ENCODE data around the gene CLDND2. TPM values are rescaled to one million over a fixed set of nuclear protein-coding genes. Genes with fewer than 3 reads are reported as not detected.

The CLDND2 gene
- total RNA-seq, 1 donor from 2014 or later = not detected

- no peak for DNase-seq (ENCODE audit: low read depth in 2 of 2)
These were observed 14.1 kb downstream of the CLDND2 start for GRCh38 chr19:51354742-51355148.

DNA sequence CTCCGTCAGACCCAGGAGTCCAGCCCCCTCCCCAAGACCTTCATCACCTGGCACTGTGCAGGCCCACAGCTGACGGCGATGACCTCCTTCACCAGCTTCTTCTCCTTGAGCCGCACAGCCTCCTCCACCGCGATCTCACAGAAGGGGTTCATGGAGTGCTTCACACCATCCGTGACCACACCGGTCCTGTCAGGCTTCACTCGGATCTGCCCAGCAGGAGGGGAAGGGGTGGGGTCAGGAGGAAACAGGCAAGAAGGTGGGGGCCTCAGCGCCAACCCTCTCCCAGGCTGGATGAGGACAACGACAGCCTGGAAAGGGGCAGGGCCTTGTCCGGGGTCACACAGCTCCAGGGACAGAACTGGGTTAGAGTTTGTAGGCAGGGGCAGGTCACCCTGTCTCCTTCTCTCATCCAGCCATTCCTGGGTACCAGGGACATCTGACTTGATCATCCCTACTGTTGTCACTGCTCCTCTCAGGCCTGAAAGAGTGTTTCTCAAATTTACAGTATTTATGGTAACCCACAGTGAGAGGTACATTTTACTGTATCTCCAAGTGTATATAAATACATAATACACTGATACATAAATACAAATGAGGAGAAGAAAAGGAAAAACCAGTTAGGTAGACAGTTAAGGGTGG, 14.6 kb downstream of the CLDND2 start:
- DNase-seq (ENCODE audit: low read depth in 2 of 2) = no peak

- no peak for DNase-seq (ENCODE audit: low read depth in 2 of 2)
These were observed 15.9 kb downstream of the CLDND2 start for GRCh38 chr19:51352783-51353360.

DNA sequence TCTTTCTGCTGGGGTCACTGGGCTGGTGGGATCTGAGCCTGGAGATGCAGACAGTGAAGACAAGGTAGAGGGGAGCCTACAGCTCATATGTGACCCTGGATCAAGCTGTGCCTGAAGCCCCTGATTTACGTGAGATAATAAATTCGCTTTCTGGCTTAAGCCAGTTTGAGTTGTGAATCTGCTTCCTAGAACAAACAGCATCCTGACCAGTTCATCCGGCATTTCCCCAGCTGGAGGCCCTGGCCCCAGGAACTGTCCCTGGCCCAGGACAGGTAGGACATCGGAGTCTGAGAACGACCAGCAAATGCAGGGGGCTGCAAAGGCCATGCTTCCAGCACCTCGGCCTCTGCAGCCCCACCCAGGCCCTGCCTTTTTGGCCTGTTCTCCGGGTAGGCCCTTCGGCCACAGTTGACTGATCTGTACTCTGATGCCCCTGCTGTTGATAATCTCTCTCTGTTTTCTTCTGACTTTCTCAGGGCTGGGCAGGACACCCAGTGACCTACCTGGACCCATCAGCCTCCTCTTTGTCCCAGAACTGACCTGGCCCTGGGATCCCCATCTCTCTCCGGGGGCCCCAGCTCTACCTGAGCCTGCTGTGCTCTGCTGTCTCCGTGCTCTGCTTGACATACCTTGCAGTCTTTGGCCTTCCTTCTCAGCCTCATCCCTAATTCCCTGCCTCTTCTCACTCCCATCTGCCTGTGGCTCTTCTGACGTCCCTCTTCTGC, 17.4 kb downstream of the CLDND2 start:
- DNase-seq (ENCODE audit: low read depth in 2 of 2) = no peak

- DNase-seq (ENCODE audit: low read depth in 2 of 2) = no peak
These were observed 21.4 kb downstream of the CLDND2 start for GRCh38 chr19:51347209-51347928.

DNA sequence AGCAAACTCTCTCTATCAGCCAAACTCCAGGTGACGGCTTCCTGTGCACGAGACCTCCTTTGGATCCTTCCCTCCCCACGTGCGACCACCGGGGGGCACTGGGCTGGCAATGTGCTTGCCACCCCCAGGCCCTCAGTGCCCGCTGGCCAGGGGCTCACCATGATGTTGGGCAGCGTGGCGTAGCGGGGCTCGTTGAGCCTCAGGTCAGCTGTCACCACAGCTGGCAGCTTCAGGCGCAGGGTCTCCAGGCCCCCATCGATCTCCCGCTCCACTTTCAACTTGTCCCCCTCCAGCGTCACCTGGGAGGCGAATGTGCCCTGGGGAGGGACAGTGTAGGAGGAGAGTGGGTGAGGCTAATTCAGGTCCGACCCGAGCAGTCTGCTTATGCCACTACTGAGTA, 22.1 kb downstream of the CLDND2 start:
- no peak for DNase-seq (ENCODE audit: low read depth in 2 of 2)

GRCh38 chr19:51345076-51345620, 23.7 kb downstream of the CLDND2 start:
- DNase-seq (ENCODE audit: low read depth in 2 of 2) = no peak

DNA sequence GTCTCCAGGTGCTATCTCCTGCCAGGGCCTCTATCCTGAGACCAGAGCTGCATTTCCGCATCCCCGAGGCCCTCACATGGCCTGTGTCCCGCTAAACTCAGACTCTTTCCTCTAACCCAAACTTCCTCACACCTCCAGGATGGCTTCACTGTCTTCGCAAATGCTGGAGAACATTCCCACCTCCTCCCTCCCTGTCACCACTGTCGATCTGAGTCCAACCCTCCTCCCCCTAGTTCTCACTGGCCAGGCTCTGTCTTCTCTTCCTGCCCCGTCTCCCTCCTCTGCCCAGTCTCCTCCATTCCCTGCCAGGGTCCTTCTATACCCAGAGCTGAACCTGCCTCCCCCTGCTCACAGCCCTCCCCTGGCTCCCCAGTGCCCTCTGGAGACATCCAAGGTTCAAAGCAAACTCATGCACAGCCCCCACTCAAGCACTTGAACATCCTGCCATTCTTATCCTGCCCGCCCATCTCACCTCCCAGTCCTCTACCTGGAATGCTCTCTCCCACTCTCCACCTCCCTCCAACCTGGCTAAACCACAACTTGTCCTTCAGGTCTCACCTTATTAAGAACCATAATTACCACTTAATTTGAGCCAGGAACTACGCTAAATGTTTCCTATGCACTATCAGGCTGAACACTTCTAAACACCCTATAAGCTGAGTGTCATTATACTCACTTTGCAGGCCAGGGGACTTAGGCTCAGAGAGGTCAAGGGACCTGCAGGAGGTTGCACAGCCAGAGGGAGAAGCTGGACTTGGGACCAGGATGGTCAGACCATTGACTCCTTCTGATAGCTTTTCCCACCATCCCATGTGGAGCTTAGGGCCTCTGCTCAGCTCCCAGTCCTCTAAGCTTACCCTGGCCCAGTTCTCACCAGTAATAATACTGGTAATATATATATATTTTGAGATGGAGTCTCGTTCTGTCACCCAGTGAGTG, 25.9 kb downstream of the CLDND2 start:
- no peak for DNase-seq (ENCODE audit: low read depth in 2 of 2)

DNA sequence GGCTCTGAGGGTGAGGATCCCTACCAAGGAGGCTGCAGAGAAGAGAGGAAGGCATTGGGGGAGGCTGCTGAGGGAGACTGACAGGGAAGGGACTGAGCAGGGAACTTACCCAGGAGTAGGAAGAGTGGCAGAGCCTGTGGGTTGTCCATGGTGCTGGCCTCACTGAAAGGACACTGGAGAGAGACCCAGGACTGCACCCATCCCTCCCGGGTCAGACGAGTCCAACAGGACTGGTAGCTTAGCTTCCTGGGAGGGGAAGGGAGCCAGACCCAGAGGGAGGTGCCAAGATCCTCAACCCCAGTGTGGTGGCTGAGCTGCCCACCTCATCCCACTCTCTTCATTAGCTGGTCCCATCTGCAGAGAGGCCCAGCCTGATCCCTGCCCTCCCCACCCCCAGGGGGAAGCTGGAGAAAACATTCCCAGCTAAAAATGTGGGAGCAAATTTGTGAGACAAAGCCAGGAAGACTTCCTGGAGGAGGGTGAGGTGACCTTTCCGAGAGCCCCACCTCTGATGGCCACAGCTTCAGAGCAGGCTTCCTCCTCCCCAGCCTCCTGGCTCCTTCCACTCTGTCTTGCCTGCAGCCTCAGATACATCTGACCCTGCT, 26.7 kb downstream of the CLDND2 start, which contains the start of gene VSIG10L:
Gene VSIG10L (minus strand): TSS at position 164 of the 605 bp plus-strand sequence. CDS start 15 bp downstream, at position 149.
- DNase-seq (ENCODE audit: low read depth in 2 of 2) = no peak

DNA sequence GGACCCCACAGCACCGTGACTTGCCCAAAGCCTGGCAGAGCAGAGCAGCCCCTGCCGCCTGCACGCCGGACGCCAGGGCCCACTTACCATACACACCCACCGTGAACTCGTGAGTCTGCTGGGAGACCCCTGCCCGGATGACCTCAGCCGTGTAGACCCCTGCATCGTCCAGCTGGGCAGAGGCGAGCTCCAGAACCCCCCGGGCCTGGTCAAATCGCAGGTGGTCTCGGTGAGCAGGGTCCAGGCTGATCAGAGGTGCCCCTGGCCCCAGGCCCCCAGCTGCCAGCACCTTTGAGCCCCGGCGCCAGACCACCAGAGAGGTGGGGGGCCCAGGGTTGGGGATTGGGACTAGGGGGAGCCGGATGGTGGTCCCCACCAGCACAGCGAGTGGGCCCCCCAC, 27.7 kb downstream of the CLDND2 start:
- no peak for DNase-seq (ENCODE audit: low read depth in 2 of 2)

DNA sequence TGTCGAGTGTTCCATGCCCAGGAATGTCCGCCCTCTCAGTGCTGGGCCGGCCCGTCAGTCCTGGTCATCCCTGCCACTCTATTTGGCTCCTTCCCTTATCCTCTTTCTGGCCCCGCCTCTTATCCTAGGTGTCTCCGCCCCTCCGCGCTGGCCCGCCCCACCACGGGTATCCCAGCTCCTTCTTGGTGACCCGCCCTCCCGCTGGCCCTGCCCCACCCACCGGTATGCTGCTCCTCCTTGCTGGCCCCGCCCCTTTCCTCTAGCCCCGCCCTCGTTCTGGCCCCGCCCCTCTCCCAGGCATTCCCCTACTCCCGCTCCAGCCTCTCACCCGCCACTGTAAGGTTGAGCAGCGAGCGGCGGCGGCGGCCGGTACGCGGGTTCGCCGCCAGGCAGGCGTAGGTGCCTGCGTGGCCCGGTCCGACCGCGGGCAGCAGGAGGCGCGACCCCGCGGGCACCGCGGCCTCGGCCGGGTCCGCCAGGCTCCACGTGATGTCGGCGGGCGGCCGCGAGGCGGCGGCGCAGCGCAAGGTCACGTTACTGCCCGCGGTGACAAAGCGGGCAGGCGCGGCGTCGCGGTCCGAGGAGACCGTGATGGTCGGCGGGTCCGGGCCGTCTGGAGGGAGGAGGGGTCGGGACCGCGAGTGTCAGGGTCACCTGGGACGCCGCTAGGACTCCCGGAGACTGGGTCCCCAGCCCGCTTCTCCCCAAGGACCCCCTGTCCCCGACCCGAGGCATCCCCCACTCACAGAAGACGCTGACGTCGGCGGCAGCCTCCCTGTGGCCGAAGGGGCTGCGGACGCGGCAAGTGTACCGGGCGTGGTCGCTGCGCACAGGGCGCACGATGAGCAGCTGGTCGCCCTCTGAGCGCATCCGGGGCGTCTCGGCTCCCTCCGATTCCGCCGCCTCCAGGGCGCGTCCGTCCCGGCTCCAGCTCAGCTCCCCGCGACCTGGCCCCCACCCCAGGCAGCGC, 28.8 kb downstream of the CLDND2 start:
- DNase-seq (ENCODE audit: low read depth in 2 of 2) = peak; percentile 76 to 98

DNA sequence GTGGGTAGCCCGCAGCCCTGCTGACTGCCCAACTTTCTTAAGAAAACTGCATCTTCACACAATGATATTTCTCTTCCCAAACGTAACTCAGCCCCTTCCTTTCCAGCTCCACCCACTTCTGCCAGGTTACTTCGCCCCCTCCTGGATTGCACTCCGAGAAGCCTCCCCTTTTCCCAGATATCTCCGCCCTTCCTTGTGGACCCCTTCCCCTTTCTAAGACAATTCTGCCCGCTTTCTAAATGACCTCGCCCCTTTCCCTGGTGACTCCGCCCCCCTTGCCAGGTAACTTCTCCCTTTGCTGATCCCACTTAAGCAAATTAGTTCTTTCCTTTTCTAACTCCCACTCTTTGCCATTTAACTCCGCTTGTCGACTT, 29.5 kb downstream of the CLDND2 start:
- DNase-seq (ENCODE audit: low read depth in 2 of 2) = no peak

- peak; percentile 31 to 75 for DNase-seq (ENCODE audit: low read depth in 2 of 2)
These were observed 30.1 kb downstream of the CLDND2 start for GRCh38 chr19:51338563-51339312.

GRCh38 chr19:51337861-51338562, 30.8 kb downstream of the CLDND2 start:
- DNase-seq (ENCODE audit: low read depth in 2 of 2) = no peak

DNA sequence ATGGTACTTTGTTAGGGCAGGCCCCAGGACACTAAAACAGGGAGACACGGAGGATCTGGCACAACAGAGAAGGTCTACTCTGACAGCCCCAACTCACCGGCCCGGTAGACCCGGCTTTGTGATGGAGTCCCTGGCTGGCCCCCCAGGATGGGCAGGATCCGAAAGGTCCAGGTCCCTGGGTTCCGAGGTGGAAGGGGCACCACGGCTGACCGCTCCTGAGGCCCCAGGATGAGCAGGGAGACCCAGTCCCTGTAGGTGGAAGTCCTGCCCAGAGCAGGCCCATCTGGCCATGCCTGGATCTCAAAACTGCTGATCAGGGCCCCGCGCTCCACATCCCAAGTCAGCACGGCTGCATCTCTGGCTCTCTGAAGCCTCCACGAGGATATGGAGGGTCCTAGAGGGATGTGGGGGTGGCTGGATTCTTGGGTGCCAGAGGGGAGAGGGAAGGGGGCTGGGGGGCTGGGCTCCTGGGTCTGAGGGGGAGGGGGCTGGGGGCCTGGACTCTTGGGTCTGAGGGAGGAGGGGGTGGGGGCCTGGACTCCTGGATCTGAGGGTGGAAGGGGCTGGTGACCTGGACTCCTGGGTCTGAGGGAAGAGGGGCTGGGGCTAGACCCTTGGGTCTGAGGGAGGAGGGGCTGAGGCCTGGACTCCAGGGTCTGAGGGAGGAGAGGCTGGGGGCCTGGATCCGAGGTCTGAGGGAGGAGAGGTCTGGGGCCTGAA, 31.5 kb downstream of the CLDND2 start:
- no peak for DNase-seq (ENCODE audit: low read depth in 2 of 2)

GRCh38 chr19:51333836-51334460, 34.9 kb downstream of the CLDND2 start:
- DNase-seq (ENCODE audit: low read depth in 2 of 2) = no peak

- no peak for DNase-seq (ENCODE audit: low read depth in 2 of 2)
These were observed 37.1 kb downstream of the CLDND2 start for GRCh38 chr19:51331716-51332115.

Measured in dermis microvascular lymphatic vessel endothelial cell (primary cell).